Motor neuron (in vitro differentiated cells): Measurements from ENCODE around the gene PLEKHG2. TPM values are rescaled to one million over a fixed set of nuclear protein-coding genes. Genes with fewer than 3 reads are reported as not detected.

Experiments
- ATAC-seq, 8 experiments: fragments of 200-7000 bp; cut with Tn5 transposase; replicated peaks in 6 of 8; 2 replicates each; pipeline ENCODE4 v1.8.0; 2021; ENCODE audit warnings: mild to moderate bottlenecking in 8 of 8, moderate library complexity in 8 of 8
- H3K27ac ChIP-seq, 2 donors: fragments of 250-450 bp; sonication (Bioruptor Pico); 2 replicates each; pipeline ENCODE4 v1.9.0; 2021; ENCODE audit warnings: antibody characterized with exemption in 2 of 2, mild to moderate bottlenecking in 2 of 2, moderate library complexity in 1 of 2
- H3K4me1 ChIP-seq, 2 donors: fragments of 250-450 bp; sonication (Bioruptor Pico); replicated peaks in 1 of 2; 2 replicates each; pipeline ENCODE4 v1.6.1; 2021; ENCODE audit warnings: antibody characterized with exemption in 2 of 2, mild to moderate bottlenecking in 2 of 2, moderate library complexity in 1 of 2
- H3K4me3 ChIP-seq, 5 donors: fragments of 250-450 bp; sonication (Bioruptor Pico); 2 replicates each; pipeline ENCODE4 v1.9.0; 2021; ENCODE audit warnings: antibody characterized with exemption in 5 of 5, mild to moderate bottlenecking in 5 of 5, moderate library complexity in 4 of 5
- WGBS, 10 experiments: fragments of 450-650 bp; shearing (Covaris generic); methylation state at CpG; one replicate each; pipeline ENCODE4 v1.0.0; 2022; 5-methylcytosine and 5-hydroxymethylcytosine counted together
- in situ Hi-C, 9 experiments: fragments of 400-800 bp; cut with MboI; loops; one replicate each; pipeline ENCODE4 v1.15.0; 2021; ENCODE audit warnings: low sequenced_read_pairs in 9 of 9, low pct_unique_long_range_greater_than_20kb in 2 of 9; ENCODE audit not compliant: unreplicated experiment in 9 of 9
- total RNA-seq, 8 experiments: library from RNA; unstranded; fragments of 300-600 nt; gene quantifications; 2 replicates each; pipeline versions ENCODE4 v1.2.3 to v1.2.4, GENCODE V29; 2022

The PLEKHG2 gene
- total RNA-seq, 8 experiments from 2014 or later, result 1.1 to 50.6 (median 13.2) TPM

DNA sequence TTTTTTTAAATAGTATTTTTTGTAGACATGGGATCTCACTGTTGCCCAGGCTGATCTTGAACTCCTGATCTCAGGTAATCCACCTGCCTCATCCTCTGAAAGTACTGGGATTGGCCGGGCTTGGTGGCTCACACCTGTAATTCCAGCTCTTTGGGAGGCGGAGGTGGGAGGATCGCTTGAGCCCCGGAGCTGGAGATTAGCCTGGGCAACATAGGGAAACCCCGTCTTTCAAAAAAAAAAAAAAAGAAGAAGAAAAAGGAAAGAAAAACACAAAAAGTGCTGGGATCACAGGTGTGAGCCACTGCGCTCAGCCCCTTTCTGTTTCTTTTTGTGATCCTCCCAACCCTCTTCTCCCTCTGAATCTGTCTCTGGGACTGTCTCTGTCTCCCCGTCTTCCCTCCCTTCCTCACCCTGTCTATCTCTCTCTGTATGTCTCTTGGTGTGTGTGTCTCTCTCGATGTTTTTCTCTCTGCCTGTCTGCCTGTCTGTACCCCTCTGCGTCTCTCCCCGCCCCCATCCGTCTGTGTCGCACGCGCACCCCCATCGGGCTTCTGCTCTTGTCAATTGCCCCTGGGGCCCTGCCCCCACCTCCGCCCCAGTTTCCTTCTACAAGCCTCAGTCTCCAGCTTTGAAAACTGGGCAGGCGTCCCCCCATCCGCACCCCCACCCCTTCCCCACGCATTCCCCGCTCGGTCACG lies 6.4 kb upstream of the PLEKHG2 start:
- in situ Hi-C loops, result no loop called here
- peak overlapping the region; percentile 29 to 83 (median 53) for H3K4me3 ChIP-seq
- peak in 3 of 8 experiments; percentile 0 for ATAC-seq
- peaks cover 16 to 20% of the 10 kb centered on the region in 2 donors for H3K4me1 ChIP-seq
- no peak overlapping the region for H3K27ac ChIP-seq
- 31 to 90% (median 50%) methylated on average over 2 to 6 of the region's 22 CpGs; no CpG with 5 or more reads in 1 of the 10 experiments for WGBS, 10 experiments

DNA sequence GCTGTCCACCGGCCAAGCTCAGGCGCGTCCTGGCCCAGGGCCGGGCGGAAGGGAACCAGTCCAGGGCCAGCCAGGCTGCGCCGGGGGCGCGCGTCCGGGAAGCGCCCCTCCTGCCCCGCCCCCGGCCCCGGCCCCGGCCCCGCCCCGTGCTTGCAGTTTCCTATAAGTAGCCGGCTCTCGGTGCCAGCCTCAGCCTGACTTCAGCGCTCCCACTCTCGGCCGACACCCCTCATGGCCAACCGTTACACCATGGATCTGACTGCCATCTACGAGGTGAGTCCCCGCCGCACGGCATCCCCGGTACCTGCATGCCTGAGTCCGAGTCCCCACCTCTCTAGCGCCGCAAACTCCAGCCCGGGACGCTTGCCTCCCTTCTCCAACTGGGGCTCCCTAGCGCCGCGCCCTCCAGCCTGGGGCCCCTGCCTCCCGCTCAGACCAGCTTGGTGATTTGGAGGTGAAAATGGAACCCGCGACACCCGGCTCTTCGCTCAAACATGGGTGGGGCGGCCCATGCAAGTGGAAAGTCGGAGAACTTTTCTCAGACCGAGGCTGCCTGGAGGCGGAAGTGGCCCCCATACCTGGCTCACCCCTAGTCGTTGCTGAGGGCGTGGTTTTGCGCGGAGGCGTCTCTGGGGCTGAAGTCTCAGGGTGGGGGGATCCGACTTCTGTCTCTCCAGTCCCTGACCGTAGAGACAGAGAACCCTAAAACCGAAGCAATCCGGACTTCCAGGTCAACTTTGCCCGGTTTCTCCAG lies 5.6 kb upstream of the PLEKHG2 start, which contains the start of gene ZFP36:
Gene ZFP36, plus strand, starts transcription at position 192 of the 754 bp plus-strand sequence. Its CDS starts 58 bp downstream, at position 250.
- peaks cover 16 to 25% of the 10 kb centered on the region in 2 donors for H3K4me1 ChIP-seq
- in situ Hi-C loops, result no loop called here
- peak; percentile 3 to 39 (median 30) for ATAC-seq
- WGBS, 10 experiments, result 0% methylated on average over 2 to 4 of the region's 56 CpGs; no CpG with 5 or more reads in 8 of the 10 experiments
- peak within 1 kb of the TSS in 1 of 2 donors; percentile 29 for H3K27ac ChIP-seq
- H3K4me3 ChIP-seq, result peak within 1 kb of the TSS; percentile 29 to 83 (median 53)

DNA sequence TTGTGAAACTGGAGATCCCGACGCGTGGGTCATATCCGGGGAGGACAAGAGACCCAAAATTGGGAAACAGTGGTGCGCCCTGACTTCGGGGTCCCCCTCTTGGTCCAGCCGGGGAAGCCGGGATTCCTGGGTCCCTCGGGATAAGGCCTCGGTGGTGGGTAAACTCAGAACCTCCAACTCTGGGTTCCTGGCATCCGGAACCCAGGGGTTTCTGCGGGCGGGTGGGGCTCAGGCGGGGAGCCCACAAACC lies 5.1 kb upstream of the PLEKHG2 start:
- Histone ChIP-seq H3K4me1 (peaks cover 12 to 23% of the 10 kb centered on the region in 2 donors), H3K4me3 (peak overlapping the region in 4 of 5 donors; percentile 32 to 83 (median 63)), H3K27ac (no peak overlapping the region)
- in situ Hi-C loops, result no loop called here
- no peak for ATAC-seq
- 0 to 26% methylated on average over 2 to 7 of the region's 14 CpGs; no CpG with 5 or more reads in 8 of the 10 experiments for WGBS, 10 experiments

DNA sequence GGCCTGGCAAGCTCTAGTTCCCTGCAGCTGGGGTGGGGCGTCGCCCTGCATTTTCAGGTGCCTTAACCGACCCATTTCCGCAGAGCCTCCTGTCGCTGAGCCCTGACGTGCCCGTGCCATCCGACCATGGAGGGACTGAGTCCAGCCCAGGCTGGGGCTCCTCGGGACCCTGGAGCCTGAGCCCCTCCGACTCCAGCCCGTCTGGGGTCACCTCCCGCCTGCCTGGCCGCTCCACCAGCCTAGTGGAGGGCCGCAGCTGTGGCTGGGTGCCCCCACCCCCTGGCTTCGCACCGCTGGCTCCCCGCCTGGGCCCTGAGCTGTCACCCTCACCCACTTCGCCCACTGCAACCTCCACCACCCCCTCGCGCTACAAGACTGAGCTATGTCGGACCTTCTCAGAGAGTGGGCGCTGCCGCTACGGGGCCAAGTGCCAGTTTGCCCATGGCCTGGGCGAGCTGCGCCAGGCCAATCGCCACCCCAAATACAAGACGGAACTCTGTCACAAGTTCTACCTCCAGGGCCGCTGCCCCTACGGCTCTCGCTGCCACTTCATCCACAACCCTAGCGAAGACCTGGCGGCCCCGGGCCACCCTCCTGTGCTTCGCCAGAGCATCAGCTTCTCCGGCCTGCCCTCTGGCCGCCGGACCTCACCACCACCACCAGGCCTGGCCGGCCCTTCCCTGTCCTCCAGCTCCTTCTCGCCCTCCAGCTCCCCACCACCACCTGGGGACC lies 4.6 kb upstream of the PLEKHG2 start:
- Histone ChIP-seq H3K4me1 (peaks cover 10 to 22% of the 10 kb centered on the region in 2 donors), H3K4me3 (peak overlapping the region in 3 of 5 donors; percentile 53 to 83 (median 73)), H3K27ac (no peak overlapping the region)
- in situ Hi-C loops, result no loop called here
- 9 to 100% (median 76%) methylated on average over 2 to 11 of the region's 40 CpGs; no CpG with 5 or more reads in 7 of the 10 experiments for WGBS, 10 experiments
- peak in 1 of 8 experiments; percentile 0 for ATAC-seq

DNA sequence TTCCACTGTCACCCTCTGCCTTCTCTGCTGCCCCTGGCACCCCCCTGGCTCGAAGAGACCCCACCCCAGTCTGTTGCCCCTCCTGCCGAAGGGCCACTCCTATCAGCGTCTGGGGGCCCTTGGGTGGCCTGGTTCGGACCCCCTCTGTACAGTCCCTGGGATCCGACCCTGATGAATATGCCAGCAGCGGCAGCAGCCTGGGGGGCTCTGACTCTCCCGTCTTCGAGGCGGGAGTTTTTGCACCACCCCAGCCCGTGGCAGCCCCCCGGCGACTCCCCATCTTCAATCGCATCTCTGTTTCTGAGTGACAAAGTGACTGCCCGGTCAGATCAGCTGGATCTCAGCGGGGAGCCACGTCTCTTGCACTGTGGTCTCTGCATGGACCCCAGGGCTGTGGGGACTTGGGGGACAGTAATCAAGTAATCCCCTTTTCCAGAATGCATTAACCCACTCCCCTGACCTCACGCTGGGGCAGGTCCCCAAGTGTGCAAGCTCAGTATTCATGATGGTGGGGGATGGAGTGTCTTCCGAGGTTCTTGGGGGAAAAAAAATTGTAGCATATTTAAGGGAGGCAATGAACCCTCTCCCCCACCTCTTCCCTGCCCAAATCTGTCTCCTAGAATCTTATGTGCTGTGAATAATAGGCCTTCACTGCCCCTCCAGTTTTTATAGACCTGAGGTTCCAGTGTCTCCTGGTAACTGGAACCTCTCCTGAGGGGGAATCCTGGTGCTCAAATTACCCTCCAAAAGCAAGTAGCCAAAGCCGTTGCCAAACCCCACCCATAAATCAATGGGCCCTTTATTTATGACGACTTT lies 3.9 kb upstream of the PLEKHG2 start:
- Histone ChIP-seq H3K4me3 (peak overlapping the region in 1 of 5 donors; percentile 2), H3K27ac (no peak overlapping the region), H3K4me1 (peaks cover 4 to 20% of the 10 kb centered on the region in 2 donors)
- in situ Hi-C loops, result no loop called here
- peak in 1 of 8 experiments; percentile 0 for ATAC-seq
- 0 to 60% (median 32%) methylated on average over 1 to 9 of the region's 20 CpGs; no CpG with 5 or more reads in 2 of the 10 experiments for WGBS, 10 experiments

DNA sequence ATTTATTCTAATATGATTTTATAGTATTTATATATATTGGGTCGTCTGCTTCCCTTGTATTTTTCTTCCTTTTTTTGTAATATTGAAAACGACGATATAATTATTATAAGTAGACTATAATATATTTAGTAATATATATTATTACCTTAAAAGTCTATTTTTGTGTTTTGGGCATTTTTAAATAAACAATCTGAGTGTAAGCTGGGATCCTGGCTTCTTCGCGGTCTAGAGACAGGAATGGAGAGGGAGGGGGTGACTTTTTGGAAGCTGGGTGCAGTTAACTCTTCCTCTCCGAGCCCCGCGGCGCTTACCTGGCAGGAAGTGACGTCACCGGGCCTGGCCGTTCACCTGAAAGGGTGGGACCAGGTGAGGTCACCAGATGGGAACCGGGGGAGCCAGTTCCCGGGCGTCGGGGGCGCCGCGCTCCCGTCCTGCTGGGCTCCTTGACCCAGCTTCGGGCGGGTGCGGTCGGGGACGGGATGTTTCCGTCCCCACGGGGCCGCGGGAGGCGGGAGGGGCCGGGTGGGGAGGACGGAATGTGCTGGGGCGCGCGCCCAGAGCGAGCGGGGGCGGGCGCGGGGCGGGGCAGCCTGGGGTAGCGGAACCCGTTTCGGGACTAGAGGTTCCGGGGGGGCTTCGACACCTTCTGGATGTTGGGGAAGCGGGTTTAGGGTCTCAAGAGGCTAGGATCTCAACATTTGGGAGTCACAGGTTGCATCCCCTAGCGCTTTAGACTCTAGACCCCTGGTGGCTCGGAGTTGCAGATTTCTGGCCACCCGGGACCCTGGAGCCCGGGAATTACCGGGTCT lies 3.1 kb upstream of the PLEKHG2 start:
- Histone ChIP-seq H3K4me1 (peaks cover 2 to 15% of the 10 kb centered on the region in 2 donors), H3K27ac (peak overlapping the region in 1 of 2 donors; percentile 18), H3K4me3 (peak overlapping the region; percentile 29 to 46 (median 38))
- in situ Hi-C loops, result no loop called here
- ATAC-seq, result peak in 3 of 8 experiments; percentile 0
- WGBS, 10 experiments, result 0 to 100% (median 11%) methylated on average over 1 to 16 of the region's 52 CpGs

DNA sequence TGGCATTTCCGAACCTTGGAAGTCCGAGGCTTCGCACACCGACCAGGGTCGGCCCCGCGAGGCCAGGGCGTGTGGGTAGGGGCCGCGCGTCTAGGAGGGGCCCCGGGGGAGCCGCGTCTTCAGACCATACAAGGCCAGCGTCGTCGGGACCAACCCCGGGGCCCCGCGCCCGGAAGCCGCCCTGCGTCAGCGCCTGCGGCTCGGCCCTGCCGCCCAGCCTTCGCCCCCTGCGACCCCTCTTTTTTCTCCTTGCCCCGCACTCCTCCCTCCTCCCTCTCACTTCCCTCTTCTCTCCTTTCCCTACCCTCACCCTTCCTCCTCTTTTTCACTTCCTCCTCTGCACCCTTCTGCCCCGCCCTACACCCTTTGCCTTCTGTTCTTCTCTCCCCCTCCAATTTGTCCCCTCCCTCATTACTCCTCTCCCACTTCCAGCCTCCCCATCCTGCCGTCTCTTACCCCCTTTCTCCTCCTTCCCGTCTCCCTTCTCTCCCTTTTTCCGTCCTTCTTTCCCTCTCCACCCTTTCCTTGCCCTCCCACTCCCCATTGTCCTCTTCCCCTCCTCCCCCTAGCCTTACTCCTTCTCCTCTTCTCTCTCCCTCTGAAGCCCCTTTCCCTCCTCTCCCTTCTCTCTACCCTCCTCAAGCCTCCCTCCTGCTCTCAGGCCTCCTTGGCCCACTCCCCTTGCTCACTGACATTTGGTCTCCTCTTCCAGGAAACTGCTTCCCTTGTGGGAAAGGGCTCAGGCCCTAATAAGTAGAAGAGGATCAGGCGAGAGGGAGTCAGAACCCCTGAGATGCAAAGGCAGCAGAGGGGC lies 2.2 kb upstream of the PLEKHG2 start:
- peak overlapping the region in 1 of 2 donors; percentile 18 for H3K27ac ChIP-seq
- peak overlapping the region; percentile 29 to 46 (median 38) for H3K4me3 ChIP-seq
- peak in 5 of 8 experiments; percentile 1 to 5 (median 3) for ATAC-seq
- H3K4me1 ChIP-seq, result peaks cover 10 to 22% of the 10 kb centered on the region in 2 donors
- in situ Hi-C loops, result no loop called here
- WGBS, 10 experiments, result 56 to 80% methylated on average over 1 of the region's 35 CpGs; no CpG with 5 or more reads in 8 of the 10 experiments

DNA sequence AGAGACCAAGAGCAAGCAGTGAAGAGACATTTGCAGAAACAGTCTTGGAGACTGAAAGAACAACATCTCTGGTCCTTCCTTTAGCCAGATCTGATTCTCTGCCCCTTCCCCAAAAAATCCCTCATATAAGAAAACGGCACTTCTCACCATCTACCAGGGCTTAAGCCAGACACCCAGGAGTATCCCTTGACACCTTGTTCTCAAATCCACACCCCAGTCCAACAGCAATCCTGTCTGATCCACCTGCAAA lies 1.7 kb upstream of the PLEKHG2 start:
- in situ Hi-C loops, result no loop called here
- Histone ChIP-seq H3K4me1 (peaks cover 12 to 22% of the 10 kb centered on the region in 2 donors), H3K27ac (no peak overlapping the region), H3K4me3 (no peak overlapping the region)
- ATAC-seq, result no peak
- 29% methylated on average over 1 of the region's 1 CpG; no CpG with 5 or more reads in 9 of the 10 experiments for WGBS, 10 experiments

DNA sequence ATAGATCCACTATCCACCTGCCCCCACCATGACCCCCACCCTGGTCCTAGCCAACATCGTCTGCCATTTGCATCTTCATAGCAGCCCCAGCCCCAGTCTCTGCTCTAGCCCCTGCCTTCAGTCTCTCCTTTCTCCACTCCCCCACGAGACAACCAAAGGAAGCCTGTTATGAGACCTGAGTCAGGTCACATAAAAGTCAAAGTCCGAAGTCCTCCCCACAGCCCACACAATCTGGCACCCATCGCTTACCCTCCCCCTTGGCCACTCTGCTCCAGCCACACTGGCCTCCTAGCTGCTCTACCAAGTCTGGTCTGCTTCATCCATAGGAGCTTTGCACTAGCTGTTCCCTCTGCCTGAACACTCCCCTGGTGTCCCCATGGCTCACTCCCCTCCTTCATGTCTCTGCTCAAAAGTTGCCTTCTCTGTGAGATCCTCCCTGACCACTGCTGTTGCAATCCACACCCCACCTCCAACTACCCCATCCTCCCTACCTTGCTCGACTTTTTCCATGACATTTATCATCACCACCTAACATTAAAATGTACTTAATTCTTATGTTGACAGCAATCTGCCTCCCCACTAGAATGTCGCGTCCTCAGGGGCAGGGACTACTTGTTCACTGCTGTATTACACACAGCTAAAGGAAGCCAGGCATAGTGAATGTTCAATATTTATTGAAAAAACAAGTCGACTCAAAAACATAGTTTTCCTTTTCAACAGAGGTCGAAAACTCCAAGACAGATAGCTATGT lies 1.2 kb upstream of the PLEKHG2 start:
- Histone ChIP-seq H3K4me3 (peak overlapping the region in 3 of 5 donors; percentile 73 to 93 (median 76)), H3K27ac (no peak overlapping the region), H3K4me1 (peaks cover 12 to 22% of the 10 kb centered on the region in 2 donors)
- peak in 3 of 8 experiments; percentile 0 to 4 (median 0) for ATAC-seq
- 0 to 26% (median 1%) methylated on average over 1 to 5 of the region's 9 CpGs; no CpG with 5 or more reads in 2 of the 10 experiments for WGBS, 10 experiments
- in situ Hi-C loops, result no loop called here

DNA sequence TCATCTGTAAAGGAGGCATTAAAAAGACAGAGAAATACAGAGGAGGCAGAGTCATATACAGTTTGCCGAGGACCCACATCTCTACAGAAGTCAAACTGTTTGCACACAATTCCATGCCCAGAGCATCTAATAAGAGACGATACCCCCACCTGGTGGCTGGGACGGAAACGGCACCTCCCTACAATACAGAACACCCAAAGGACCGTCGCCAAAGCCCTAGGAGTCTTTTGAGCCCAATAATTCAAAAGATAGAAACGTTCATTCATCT lies 703 bp upstream of the PLEKHG2 start:
- Histone ChIP-seq H3K4me1 (peaks cover 12 to 22% of the 10 kb centered on the region in 2 donors), H3K4me3 (peak overlapping the region; percentile 35 to 93 (median 76)), H3K27ac (peak overlapping the region; percentile 36 to 76)
- in situ Hi-C loops, result no loop called here
- 0% methylated on average over 1 to 7 of the region's 7 CpGs; no CpG with 5 or more reads in 3 of the 10 experiments for WGBS, 10 experiments
- ATAC-seq, result peak; percentile 1 to 46 (median 27)

DNA sequence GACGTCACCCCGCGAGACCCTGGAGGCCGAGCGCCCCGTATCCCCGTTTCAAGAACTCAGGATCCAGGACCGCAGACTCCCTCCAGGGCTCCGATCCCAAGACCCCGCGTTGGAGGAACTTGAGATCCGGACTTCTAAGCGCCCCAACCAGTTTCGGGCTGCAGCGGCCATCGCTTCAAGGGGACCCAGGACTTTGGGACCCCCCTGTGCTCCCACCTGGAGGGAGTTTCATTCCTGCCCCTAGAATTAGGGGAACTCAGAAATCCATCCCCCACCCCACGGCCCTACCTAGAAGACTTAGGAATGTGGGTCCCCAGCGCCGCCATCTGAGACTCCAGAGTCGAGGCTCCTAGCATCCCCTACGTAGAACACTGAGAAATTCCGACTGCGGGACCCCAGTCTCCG lies 400 bp downstream of the PLEKHG2 start:
- Histone ChIP-seq H3K27ac (peak overlapping the region; percentile 84 to 89), H3K4me3 (peak overlapping the region; percentile 73 to 93 (median 78)), H3K4me1 (peaks cover 12 to 22% of the 10 kb centered on the region in 2 donors)
- 0% methylated on average over 2 to 3 of the region's 24 CpGs; no CpG with 5 or more reads in 8 of the 10 experiments for WGBS, 10 experiments
- in situ Hi-C loops, result no loop called here
- ATAC-seq, result no peak
